ENCODE data around the gene CTIF.
A peak's percentile ranks its signal among the peaks of the same experiment; 100 is the strongest.

CTIF gene

GRCh38 chr18:48819781-48820482 is 281.1 kb downstream of the CTIF start:
- DNase-seq (ENCODE audit: low read depth) = no peak

DNA sequence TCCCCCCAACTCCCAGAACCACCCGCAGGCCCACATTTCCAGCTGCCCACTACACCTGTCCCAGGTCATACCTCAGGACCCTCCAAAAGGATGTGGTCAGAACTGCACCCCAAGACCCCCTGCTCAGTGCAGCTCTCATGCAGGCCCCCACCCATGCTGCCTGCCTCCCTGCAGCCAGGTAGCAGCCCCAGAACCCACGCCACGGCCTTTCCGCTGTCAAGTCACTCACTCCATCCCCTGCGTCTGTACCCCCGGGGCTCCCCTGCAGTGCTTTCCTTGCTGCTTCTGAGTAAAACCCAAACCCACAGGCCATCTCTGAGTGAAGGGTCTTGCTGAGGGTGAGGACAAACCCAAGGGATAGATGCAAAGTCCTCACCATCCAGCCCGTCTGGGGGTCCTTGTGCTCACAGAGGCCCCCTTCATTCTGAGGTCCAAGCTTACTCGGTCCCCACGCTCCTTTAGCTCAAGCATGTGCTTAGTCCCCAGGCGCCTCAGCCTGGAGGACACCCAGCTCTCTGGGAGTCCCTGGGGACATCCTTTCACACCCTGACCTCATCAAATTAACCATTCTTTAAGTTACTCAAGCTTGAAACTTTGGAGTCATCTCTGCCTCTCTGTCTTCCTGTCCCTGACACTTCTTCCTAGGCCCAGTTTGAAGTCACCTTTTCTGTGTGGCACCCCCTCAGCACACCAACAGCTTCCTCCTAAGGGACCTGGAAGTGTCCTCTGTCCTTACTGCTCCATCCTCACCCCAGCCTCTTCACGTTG is 281.8 kb downstream of the CTIF start:
- no peak for DNase-seq (ENCODE audit: low read depth)

DNA sequence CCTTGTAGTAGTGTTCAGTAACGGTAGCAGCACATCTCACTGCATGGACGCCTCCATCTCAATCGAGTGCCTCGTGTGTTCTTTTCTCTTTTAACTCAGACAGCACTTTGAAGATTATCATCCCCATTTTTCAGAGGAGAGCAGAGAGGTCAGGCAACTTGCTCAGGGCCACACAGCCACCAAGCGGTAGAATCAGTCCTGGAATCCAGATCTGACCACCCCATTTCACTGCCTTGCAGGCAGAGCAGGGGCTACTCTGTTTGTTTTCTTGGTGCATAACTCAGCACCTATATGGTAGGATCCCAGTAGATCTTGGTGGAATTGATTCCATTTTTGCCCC is 282.4 kb downstream of the CTIF start:
- no peak for DNase-seq (ENCODE audit: low read depth)

DNA sequence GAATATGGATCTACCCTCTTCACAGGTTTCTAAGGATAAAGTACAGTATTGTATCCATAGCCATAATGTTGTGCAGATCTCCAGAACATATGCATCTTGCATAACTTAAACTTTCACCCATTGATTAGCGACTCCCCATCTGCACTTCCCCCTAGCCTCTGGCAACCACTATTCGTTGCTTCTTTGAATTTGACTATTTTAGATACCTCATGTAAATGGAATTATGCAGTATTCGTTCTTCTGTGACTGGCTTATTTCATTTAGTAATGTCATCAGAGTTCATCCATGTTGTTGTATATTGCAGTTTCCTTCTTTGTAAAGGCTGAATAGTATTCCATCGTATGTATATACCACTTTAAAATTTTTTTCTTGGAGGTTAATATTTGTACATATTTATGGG is 283.0 kb downstream of the CTIF start:
- DNase-seq (ENCODE audit: low read depth) = no peak

GRCh38 chr18:48824231-48824970 is 285.6 kb downstream of the CTIF start:
- no peak for DNase-seq (ENCODE audit: low read depth)

DNA sequence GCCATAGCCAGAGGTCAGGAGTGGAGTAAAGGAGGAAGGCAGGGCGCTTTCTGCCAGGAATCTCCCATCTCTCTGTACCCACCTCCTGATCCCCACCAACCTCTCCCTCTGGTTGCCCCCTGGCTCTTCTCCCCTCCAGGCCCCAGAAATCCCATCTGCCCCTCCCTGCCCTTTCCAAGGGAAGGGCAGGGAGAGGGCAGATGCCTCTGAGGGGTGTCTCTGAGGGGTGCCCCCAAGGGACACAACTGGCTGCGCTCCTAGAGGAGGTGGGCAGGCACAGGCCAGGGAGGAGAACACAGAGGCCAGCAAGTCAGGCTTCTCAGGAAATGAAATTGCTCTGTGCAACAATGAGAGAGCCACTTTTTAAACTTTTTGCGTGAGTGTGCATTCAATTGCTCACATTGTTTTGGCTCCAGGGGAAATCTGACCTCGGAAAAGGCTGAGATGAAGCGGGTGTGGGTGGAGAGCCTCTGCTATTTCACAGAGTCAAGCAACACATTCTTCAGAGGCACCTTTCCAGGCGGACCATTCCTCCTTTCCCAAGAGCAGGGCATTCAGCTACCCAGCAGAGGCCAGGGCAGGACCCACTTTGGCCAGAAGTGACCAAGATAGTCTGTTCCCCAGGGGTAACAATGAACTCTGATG is 286.4 kb downstream of the CTIF start:
- peak; percentile 65 for DNase-seq (ENCODE audit: low read depth)

GRCh38 chr18:48826271-48826670 is 287.4 kb downstream of the CTIF start:
- DNase-seq (ENCODE audit: low read depth) = no peak

DNA sequence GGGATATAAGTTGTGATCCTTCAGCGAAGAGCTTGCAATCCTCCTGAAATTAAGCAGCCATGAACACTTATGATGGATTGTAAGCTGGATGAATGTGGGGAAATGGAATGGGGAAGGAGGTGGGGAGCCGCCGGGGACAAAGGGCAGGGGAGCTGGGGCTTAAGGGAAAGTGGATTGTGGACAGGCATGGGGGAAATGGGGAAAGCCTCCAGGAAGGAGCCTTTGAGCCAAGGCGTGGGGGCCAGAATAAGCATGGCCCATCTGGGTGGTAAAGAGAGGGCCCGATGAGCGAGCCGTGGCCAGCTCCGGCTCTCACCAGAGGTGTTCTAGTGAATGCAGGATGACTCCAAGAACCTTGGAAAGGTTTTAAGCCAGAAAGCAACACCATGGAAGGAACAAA is 288.0 kb downstream of the CTIF start:
- DNase-seq (ENCODE audit: low read depth) = no peak

- peak; percentile 79 for DNase-seq (ENCODE audit: low read depth)
Observed at GRCh38 chr18:48827291-48828193, 288.7 kb downstream of the CTIF start.

DNA sequence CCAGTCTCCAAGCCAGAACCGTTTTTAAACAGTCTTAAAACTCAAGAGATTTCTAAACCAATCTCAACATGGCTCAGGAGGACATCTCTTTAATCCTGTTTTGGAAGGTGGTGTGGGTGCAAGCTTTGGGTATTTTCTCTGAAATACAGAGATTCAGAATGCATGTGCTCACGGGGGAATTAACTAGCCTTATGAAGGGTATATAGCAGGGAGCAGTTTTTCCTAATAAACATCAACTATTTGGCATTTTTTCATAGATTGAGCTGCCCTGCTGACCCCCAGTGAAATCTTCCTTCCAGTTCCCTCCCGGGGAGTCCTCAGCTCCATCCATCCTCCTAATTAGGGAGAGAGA is 289.3 kb downstream of the CTIF start:
- no peak for DNase-seq (ENCODE audit: low read depth)

- DNase-seq (ENCODE audit: low read depth) = no peak
Observed at GRCh38 chr18:48828691-48829442, 290.0 kb downstream of the CTIF start.

GRCh38 chr18:48829443-48830149 is 290.8 kb downstream of the CTIF start:
- DNase-seq (ENCODE audit: low read depth) = no peak

GRCh38 chr18:48831113-48831759 is 292.4 kb downstream of the CTIF start:
- no peak for DNase-seq (ENCODE audit: low read depth)

- DNase-seq (ENCODE audit: low read depth) = no peak
Observed at GRCh38 chr18:48831802-48832201, 293.0 kb downstream of the CTIF start.

- peak; percentile 72 for DNase-seq (ENCODE audit: low read depth)
Observed at GRCh38 chr18:48832938-48833700, 294.3 kb downstream of the CTIF start.

GRCh38 chr18:48833701-48834412 is 295.0 kb downstream of the CTIF start:
- DNase-seq (ENCODE audit: low read depth) = no peak

DNA sequence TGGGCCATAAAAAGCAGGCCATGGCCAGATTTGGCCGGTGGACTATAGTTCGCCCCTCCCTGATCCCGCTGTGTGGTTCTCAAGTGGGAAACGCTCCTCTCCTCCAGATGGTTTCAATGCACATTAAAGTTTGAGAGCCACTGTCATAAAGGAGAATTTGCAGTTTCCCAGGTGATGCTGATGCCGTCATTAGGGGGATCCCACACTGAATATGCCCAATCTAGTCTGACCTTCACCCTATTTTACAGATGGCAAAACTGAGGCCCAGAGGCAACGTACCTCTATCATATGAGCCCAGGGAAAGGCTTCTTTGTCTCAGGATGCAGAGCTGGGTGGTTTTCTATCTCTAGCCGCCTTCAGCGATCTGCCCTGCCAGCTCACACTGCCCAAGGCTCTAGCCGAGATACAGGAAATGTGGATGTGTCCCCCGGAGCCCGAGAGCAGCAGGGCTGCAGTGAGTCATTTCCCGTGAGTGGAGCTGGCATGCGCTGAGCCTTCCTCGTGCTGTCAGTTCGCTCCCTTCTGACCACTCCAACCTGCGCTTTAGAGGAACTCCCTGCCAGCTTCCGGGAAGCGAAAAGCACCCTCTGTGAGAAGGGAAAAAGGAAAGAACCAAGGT is 295.7 kb downstream of the CTIF start:
- DNase-seq (ENCODE audit: low read depth) = peak; percentile 84

GRCh38 chr18:48835119-48835518 is 296.3 kb downstream of the CTIF start:
- no peak for DNase-seq (ENCODE audit: low read depth)
